ENCODE data around the gene CCDC92.
A peak's percentile ranks its signal among the peaks of the same experiment; 100 is the strongest.

Gene CCDC92

GRCh38 chr12:123972457-123973401, at the start of gene CCDC92, which contains the start of gene ZNF664:
Gene CCDC92 (minus strand): TSS chr12:123972831. CDS start chr12:123944305, 28,526 bp downstream.
Gene ZNF664 (plus strand): TSS chr12:123973215. CDS start chr12:124012145, 38,930 bp downstream.
- DNase-seq (ENCODE audit: low read depth in 1 of 2, low spot score in 1 of 2) = peak; percentile 93 to 95

GRCh38 chr12:124022161-124022560, 49.5 kb upstream of the CCDC92 start:
- DNase-seq (ENCODE audit: low read depth in 1 of 2, low spot score in 1 of 2) = no peak

- no peak for DNase-seq (ENCODE audit: low read depth in 1 of 2, low spot score in 1 of 2)
Measured at GRCh38 chr12:124021007-124021406, 48.4 kb upstream of the CCDC92 start.

- DNase-seq (ENCODE audit: low read depth in 1 of 2, low spot score in 1 of 2) = no peak
Measured at GRCh38 chr12:124020514-124020949, 47.9 kb upstream of the CCDC92 start.

- no peak for DNase-seq (ENCODE audit: low read depth in 1 of 2, low spot score in 1 of 2)
Measured at GRCh38 chr12:124019115-124019514, 46.5 kb upstream of the CCDC92 start.

GRCh38 chr12:124018539-124018938, 45.9 kb upstream of the CCDC92 start:
- no peak for DNase-seq (ENCODE audit: low read depth in 1 of 2, low spot score in 1 of 2)

- no peak for DNase-seq (ENCODE audit: low read depth in 1 of 2, low spot score in 1 of 2)
Measured at GRCh38 chr12:124017064-124017463, 44.4 kb upstream of the CCDC92 start.

GRCh38 chr12:124015494-124016461, 43.1 kb upstream of the CCDC92 start:
- DNase-seq (ENCODE audit: low read depth in 1 of 2, low spot score in 1 of 2) = no peak

- no peak for DNase-seq (ENCODE audit: low read depth in 1 of 2, low spot score in 1 of 2)
Measured at GRCh38 chr12:124013073-124013472, 40.4 kb upstream of the CCDC92 start.

- DNase-seq (ENCODE audit: low read depth in 1 of 2, low spot score in 1 of 2) = no peak
Measured at GRCh38 chr12:124011435-124012115, 38.9 kb upstream of the CCDC92 start.

- no peak for DNase-seq (ENCODE audit: low read depth in 1 of 2, low spot score in 1 of 2)
Measured at GRCh38 chr12:124010687-124011086, 38.1 kb upstream of the CCDC92 start.

GRCh38 chr12:124009781-124010180, 37.1 kb upstream of the CCDC92 start:
- DNase-seq (ENCODE audit: low read depth in 1 of 2, low spot score in 1 of 2) = no peak

GRCh38 chr12:124008595-124008994, 36.0 kb upstream of the CCDC92 start:
- DNase-seq (ENCODE audit: low read depth in 1 of 2, low spot score in 1 of 2) = no peak

- DNase-seq (ENCODE audit: low read depth in 1 of 2, low spot score in 1 of 2) = no peak
Measured at GRCh38 chr12:124007826-124008570, 35.4 kb upstream of the CCDC92 start.

- DNase-seq (ENCODE audit: low read depth in 1 of 2, low spot score in 1 of 2) = no peak
Measured at GRCh38 chr12:124006846-124007713, 34.4 kb upstream of the CCDC92 start.

GRCh38 chr12:124006085-124006845, 33.6 kb upstream of the CCDC92 start:
- peak in 1 of 2 donors; percentile 12 for DNase-seq (ENCODE audit: low read depth in 1 of 2, low spot score in 1 of 2)

GRCh38 chr12:124004233-124004875, 31.7 kb upstream of the CCDC92 start:
- no peak for DNase-seq (ENCODE audit: low read depth in 1 of 2, low spot score in 1 of 2)

GRCh38 chr12:124002654-124003053, 30.0 kb upstream of the CCDC92 start:
- no peak for DNase-seq (ENCODE audit: low read depth in 1 of 2, low spot score in 1 of 2)
